GM12865 (cell line): ENCODE results near the gene NTSR2.

Experiments used
- DNase-seq: peaks from one replicate; pipeline ENCODE4 v3.0.0; 2010; ENCODE audit warnings: low read depth
- H3K4me3 ChIP-seq: 2 replicates; pipeline ENCODE4 v1.5.1; 2011; ENCODE audit warnings: mild to moderate bottlenecking, low read depth, low read length, control low read depth
- CTCF ChIP-seq: IDR thresholded peaks from 2 replicates; pipeline ENCODE4 v1.5.1; 2011; ENCODE audit warnings: low read length, control low read depth, low read depth, inconsistent platforms; ENCODE audit not compliant: insufficient read depth; ENCODE audit errors: missing control alignments

NTSR2 gene

DNA sequence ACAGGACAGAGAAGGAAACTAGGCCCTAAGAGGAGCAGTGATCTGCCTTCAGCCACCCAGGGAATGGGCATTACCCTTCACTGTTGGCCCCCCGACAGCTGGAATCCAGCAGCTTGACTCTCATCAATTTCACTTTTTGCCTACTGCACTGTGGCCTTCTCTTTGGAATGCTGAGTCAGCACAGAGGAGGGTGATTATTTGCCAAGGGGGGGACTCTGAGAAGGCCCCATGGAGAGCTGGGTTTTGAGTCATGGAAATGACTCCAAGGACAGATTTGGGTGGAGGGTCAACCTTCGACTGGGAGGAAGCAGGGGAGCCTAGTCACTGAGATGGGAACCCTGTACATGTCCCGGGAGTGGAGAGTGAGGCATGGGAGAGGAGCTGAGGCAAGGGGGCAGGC is 38.1 kb upstream of the NTSR2 start:
- TF ChIP-seq CTCF, result no peak
- no peak overlapping the region for H3K4me3 ChIP-seq
- DNase-seq, result no peak

GRCh38 chr2:11705711-11706110 is 35.7 kb upstream of the NTSR2 start:
- DNase-seq, result no peak
- H3K4me3 ChIP-seq, result no peak overlapping the region
- no peak for TF ChIP-seq CTCF

DNA sequence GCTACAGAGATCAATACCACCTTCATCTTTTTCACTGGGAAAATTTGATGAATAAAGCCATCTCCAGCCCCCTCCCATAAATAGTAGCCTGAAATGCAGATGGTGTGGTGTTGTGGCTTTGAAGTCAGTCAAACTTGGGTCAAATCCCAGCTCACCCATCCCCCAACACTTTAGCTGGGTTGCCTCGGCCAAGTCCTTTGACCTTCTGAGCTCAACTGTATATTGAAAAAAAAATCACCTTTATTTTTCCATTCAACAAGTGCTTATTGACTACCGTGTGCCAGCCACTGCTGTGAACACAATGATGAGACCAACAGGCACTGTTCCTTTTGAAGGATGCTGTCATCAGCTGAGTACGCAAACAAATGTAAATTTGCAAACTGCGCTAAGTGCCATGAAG is 35.1 kb upstream of the NTSR2 start:
- no peak overlapping the region for H3K4me3 ChIP-seq
- no peak for DNase-seq
- TF ChIP-seq CTCF, result no peak

- no peak overlapping the region for H3K4me3 ChIP-seq
- no peak for DNase-seq
- no peak for TF ChIP-seq CTCF
Measured at GRCh38 chr2:11703700-11704099, 33.7 kb upstream of the NTSR2 start.

DNA sequence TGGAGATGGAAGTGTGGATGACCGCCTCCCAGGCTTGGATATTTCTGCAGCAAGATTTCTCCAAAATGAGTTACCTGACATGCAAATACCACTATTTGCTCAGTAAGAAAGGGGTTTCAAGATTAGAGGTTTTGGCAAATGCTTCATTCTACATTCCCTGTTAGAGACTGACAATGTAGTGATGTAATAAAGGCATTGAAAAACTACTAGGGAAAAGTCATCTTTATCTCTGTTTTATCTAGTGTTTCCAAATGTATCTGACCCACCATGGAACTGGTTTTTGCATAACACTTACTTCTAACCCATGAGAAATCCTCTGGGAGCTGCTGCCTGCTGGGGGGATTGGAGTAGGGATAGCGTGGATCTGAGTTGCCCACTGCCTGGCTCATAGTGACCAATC is 33.0 kb upstream of the NTSR2 start:
- TF ChIP-seq CTCF, result no peak
- H3K4me3 ChIP-seq, result no peak overlapping the region
- no peak for DNase-seq

DNA sequence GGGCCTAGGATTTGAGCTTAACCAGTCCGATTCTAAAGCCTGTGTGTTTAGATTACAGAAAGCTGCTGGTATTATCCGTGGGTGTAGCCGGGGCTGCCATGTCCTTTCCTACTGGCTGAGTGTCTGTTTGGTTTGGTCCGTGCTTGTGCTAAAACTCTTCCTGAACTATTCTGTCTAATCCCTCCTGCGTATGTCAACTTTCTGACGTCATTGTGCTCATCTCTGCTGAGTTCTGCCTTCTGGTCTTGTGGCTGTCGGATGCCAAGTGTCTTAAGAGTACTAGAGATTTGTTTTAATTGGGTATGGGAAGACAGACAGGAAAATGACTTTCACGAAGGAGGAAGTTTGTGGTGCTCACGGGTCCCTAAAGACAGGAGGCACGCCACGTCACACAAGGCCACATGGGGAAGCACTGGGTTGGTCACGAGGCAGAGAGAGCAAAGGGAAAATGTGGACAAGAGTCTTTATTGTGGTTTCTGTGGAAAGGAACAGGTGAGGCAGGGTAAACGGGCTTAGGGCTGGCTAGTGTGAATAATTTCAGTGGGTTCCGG is 31.8 kb upstream of the NTSR2 start:
- no peak for DNase-seq
- H3K4me3 ChIP-seq, result no peak overlapping the region
- TF ChIP-seq CTCF, result no peak

GRCh38 chr2:11701206-11701605 is 31.2 kb upstream of the NTSR2 start:
- no peak for TF ChIP-seq CTCF
- H3K4me3 ChIP-seq, result no peak overlapping the region
- DNase-seq, result no peak
